Smooth muscle cell (in vitro differentiated cells): Measurements from ENCODE around the gene SKAP1. TPM values are rescaled to one million over a fixed set of nuclear protein-coding genes. Genes with fewer than 3 reads are reported as not detected.
"Not testable (repeated sequence)": the region's sequence is repeated elsewhere in the genome, so short reads cannot be mapped to it uniquely, and the experiment has no call there.

Source experiments
- DNase-seq: peaks from one replicate; lab custom pipeline; 2025; ENCODE audit not compliant: unreplicated experiment; lab: John Stamatoyannopoulos, UW
- H2AFZ ChIP-seq: fragments of 200-600 bp; sonication (generic); 2 replicates; pipeline ENCODE4 v1.6.0; 2016; ENCODE audit warnings: antibody characterized with exemption, low read depth, mild to moderate bottlenecking
- H3F3A ChIP-seq: fragments of 200-600 bp; sonication (generic); 2 replicates; pipeline ENCODE4 v1.6.0; 2017; ENCODE audit warnings: antibody characterized with exemption, low read depth
- H3K27ac ChIP-seq: fragments of 200-600 bp; sonication (generic); 2 replicates; pipeline ENCODE4 v1.5.1; 2016; ENCODE audit warnings: low read depth, mild to moderate bottlenecking
- H3K27me3 ChIP-seq: fragments of 200-600 bp; sonication (generic); 2 replicates; pipeline ENCODE4 v1.6.1; 2016; ENCODE audit warnings: low read depth, mild to moderate bottlenecking
- H3K36me3 ChIP-seq: fragments of 200-600 bp; sonication (generic); 2 replicates; pipeline ENCODE4 v1.5.1; 2016; ENCODE audit warnings: low read depth
- H3K4me1 ChIP-seq: fragments of 200-600 bp; sonication (generic); 2 replicates; pipeline ENCODE4 v1.5.1; 2016; ENCODE audit warnings: low read depth
- H3K4me2 ChIP-seq: fragments of 200-600 bp; sonication (generic); 2 replicates; pipeline ENCODE4 v1.6.0; 2016; ENCODE audit warnings: mild to moderate bottlenecking
- H3K4me3 ChIP-seq: fragments of 200-600 bp; sonication (generic); 2 replicates; pipeline ENCODE4 v1.5.1; 2016; ENCODE audit warnings: mild to moderate bottlenecking
- H3K79me2 ChIP-seq: fragments of 200-600 bp; sonication (generic); 2 replicates; pipeline ENCODE4 v1.6.0; 2016; ENCODE audit warnings: low read depth, mild to moderate bottlenecking
- H3K9ac ChIP-seq: fragments of 200-600 bp; sonication (generic); 2 replicates; pipeline ENCODE4 v1.6.0; 2016; ENCODE audit warnings: low read depth
- H3K9me3 ChIP-seq: fragments of 200-600 bp; sonication (generic); replicated peaks from 2 replicates; pipeline ENCODE4 v1.5.1; 2016; ENCODE audit warnings: low read depth
- H4K20me1 ChIP-seq: fragments of 200-600 bp; sonication (generic); 2 replicates; pipeline ENCODE4 v1.6.0; 2016; ENCODE audit warnings: low read depth
- WGBS: methylation state at CpG from one replicate; pipeline ENCODE4 v1.1.7; 2016; ENCODE audit warnings: low lambda C conversion rate; 5-methylcytosine and 5-hydroxymethylcytosine counted together
- polyA plus RNA-seq: library from polyadenylated mRNA; unstranded; fragments of >200 nt; fragmentation: Nextera tagmentation; extraction: Ambion mirVana; gene quantifications from 2 replicates; pipeline ENCODE4 v1.2.1, GENCODE V29; 2016
- total RNA-seq: library from RNA; depleted of rRNA; stranded (reverse); fragments of >200 nt; gene quantifications from 2 replicates; pipeline ENCODE4 v1.2.3, GENCODE V29; 2014
- TF ChIP-seq, protein P1 (sequence below): fragments of 200-600 bp; sonication (generic); IDR thresholded peaks from 2 replicates; pipeline ENCODE4 v1.5.1; 2017; ENCODE audit warnings: borderline replicate concordance, mild to moderate bottlenecking, antibody characterized with exemption; ENCODE audit not compliant: insufficient read depth, poor library complexity, severe bottlenecking

The SKAP1 gene
- total and polyA plus RNA-seq, 2 experiments from 2014 or later, result not detected

DNA sequence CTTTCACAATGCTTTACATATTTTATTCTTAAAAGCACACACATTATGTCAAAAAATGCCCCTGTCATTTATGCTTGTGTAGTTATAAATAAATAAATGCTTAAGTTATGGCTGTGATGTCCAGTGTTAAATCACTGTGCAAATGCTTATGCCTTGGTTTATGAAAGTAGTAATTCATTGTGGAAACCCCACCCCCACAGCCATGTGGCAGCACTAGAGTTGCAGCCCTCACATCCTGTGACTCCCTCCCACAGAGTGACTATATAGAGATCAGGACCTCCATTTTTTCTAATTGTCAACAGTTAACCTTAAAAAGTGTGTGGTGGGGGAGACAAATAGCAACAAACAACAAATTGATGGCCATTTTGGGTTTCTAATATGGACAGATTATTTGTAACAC lies 2.4 kb downstream of the SKAP1 start:
- Histone ChIP-seq H3K9ac (no peak overlapping the region), H3K36me3 (no peaks in the 10 kb centered on the region), H3K27ac (no peak overlapping the region), H3F3A (no peaks in the 10 kb centered on the region), H3K4me1 (no peaks in the 10 kb centered on the region), H3K79me2 (no peaks in the 10 kb centered on the region), H3K4me3 (no peak overlapping the region), H3K4me2 (no peak overlapping the region), H4K20me1 (no peaks in the 10 kb centered on the region), H2AFZ (no peak overlapping the region), H3K27me3 (peaks cover 46% of the 10 kb centered on the region), H3K9me3 (no peaks in the 10 kb centered on the region)
- TF ChIP-seq, protein P1, sequence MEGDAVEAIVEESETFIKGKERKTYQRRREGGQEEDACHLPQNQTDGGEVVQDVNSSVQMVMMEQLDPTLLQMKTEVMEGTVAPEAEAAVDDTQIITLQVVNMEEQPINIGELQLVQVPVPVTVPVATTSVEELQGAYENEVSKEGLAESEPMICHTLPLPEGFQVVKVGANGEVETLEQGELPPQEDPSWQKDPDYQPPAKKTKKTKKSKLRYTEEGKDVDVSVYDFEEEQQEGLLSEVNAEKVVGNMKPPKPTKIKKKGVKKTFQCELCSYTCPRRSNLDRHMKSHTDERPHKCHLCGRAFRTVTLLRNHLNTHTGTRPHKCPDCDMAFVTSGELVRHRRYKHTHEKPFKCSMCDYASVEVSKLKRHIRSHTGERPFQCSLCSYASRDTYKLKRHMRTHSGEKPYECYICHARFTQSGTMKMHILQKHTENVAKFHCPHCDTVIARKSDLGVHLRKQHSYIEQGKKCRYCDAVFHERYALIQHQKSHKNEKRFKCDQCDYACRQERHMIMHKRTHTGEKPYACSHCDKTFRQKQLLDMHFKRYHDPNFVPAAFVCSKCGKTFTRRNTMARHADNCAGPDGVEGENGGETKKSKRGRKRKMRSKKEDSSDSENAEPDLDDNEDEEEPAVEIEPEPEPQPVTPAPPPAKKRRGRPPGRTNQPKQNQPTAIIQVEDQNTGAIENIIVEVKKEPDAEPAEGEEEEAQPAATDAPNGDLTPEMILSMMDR, result no peak
- DNase-seq, result no peak

DNA sequence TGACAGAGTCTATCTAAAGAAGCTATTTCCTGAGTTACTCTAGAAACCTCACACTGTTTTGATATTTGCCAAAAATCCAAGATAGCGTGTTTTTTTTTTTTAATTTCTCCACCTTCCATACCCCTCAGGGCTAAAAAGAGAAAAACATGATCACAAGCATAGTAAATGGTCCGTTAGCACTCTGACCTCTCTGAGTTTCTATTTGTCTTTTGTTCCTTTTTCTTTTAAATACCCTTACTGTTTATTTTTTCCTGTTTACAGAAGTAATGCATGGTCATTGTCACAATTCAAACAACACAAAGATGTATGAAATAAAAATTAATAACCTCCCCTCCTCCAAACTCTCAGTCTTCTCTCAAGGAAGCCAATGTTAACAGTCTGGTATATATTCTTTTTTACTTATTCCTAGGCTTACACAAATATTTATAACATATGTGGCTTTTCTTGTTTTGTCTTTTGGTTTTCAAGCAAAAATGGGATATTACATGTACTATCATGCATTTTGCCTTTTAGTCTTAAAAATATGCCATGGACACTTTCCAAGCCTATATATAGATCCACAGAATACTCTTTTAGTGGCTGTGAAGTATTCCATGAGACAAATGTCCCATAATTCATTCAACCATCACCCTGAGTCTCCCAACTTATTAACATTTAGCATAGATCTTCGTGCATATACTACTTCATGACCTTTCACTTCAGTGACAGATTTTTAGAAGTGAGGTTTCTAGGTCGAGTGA lies 3.1 kb downstream of the SKAP1 start:
- H3F3A ChIP-seq, result no peaks in the 10 kb centered on the region
- TF ChIP-seq, protein P1, result no peak
- no peak overlapping the region for H2AFZ ChIP-seq
- H3K27ac ChIP-seq, result no peak overlapping the region
- WGBS, result 88% methylated on average over 4 of the region's 4 CpGs
- no peaks in the 10 kb centered on the region for H3K4me1 ChIP-seq
- H4K20me1 ChIP-seq, result no peaks in the 10 kb centered on the region
- no peak overlapping the region for H3K4me2 ChIP-seq
- H3K9ac ChIP-seq, result no peak overlapping the region
- H3K79me2 ChIP-seq, result no peaks in the 10 kb centered on the region
- peaks cover 39% of the 10 kb centered on the region for H3K27me3 ChIP-seq
- no peaks in the 10 kb centered on the region for H3K36me3 ChIP-seq
- DNase-seq, result no peak
- H3K4me3 ChIP-seq, result no peak overlapping the region
- no peaks in the 10 kb centered on the region for H3K9me3 ChIP-seq

DNA sequence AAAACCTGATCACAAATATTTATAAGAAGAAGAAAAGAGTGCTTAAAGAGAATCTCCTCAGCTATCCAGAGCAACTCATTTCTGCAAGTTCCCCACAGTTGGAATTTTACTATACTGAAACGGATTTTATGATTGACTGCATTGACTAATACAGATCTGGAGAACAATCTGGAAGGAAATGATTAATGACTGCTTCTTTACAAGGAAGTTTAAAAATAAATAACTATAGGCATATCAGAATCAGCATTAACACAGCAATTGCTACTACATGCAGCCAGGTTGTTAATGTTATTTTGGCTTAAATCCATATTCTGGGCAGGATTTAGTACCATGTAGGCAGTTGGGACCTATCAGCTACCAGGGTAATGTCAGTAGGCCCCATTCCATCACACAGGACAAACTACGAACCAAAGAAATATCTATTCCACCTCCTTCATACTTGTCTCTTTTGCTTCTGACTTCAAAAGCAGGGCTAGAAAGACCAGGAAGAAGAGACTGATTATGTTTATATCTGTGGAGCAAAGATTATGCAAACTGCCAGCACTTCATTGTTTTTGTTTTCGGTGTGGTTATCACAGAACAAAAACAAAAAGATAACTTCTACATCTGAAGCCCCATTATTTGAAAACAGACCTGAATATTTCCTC lies 3.9 kb downstream of the SKAP1 start:
- Histone ChIP-seq H3K4me1 (no peaks in the 10 kb centered on the region), H3K27ac (no peak overlapping the region), H3K4me2 (no peak overlapping the region), H3K9ac (no peak overlapping the region), H3F3A (no peaks in the 10 kb centered on the region), H2AFZ (no peak overlapping the region), H4K20me1 (no peaks in the 10 kb centered on the region), H3K4me3 (no peak overlapping the region), H3K9me3 (no peaks in the 10 kb centered on the region), H3K27me3 (peaks cover 31% of the 10 kb centered on the region), H3K36me3 (no peaks in the 10 kb centered on the region), H3K79me2 (no peaks in the 10 kb centered on the region)
- no peak for DNase-seq
- 64% methylated on average over 3 of the region's 3 CpGs for WGBS
- TF ChIP-seq, protein P1, result no peak

DNA sequence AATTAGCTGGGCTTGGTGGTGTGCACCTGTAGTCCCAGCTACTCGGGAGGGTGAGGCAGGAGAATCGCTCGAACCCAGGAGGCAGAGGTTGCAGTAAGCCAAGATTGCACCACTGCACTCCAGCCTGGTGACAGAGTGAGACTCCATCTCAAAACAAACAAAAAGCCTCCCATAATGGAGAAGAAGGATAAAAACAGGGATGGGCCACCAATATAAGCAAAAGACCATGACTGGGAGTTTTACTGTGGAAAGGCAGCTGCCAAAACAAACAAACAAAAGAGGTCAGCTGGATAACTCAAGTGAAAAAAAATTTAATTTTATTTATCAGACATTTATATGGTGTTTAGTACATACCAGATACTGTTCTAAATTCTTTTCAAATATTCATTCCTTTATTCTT lies 8.0 kb downstream of the SKAP1 start:
- not testable (repeated sequence) for H3K4me3 ChIP-seq, H2AFZ ChIP-seq, H3K36me3 ChIP-seq, DNase-seq, H3K9me3 ChIP-seq, H3K27ac ChIP-seq, H3K9ac ChIP-seq, H3K79me2 ChIP-seq, H3K4me2 ChIP-seq, H3K4me1 ChIP-seq, H3K27me3 ChIP-seq, H4K20me1 ChIP-seq, H3F3A ChIP-seq
- WGBS, result 93% methylated on average over 3 of the region's 3 CpGs
